Caco-2 (cell line): Measurements from ENCODE around the gene LIN28A. TPM values are rescaled to one million over a fixed set of nuclear protein-coding genes. Genes with fewer than 3 reads are reported as not detected.

ENCODE experiments used
- Bru-seq: library from RNA; stranded (reverse); fragments of 400-500 nt; gene quantifications from one replicate; lab custom pipeline; 2021; lab: Mats Ljungman, UMichigan
- BruChase-seq, 2 experiments: library from RNA; stranded (reverse); fragments of 400-500 nt; gene quantifications; one replicate each; lab custom pipeline; 2021; lab: Mats Ljungman, UMichigan
- BruUV-seq: library from RNA; stranded (reverse); fragments of 400-500 nt; replicated peaks from 2 replicates; lab custom pipeline; 2021; lab: Mats Ljungman, UMichigan
- CTCF ChIA-PET: fragments of 300-600 bp; sonication (Branson Sonifier 250); formaldehyde crosslinking; loops from one replicate; lab custom pipeline; 2022; ENCODE audit warnings: antibody characterized with exemption; lab: Charles Lee
- POLR2A ChIA-PET: fragments of 300-600 bp; sonication (Branson Sonifier 250); formaldehyde crosslinking; loops from one replicate; lab custom pipeline; 2022; ENCODE audit warnings: antibody characterized with exemption; lab: Charles Lee
- DNase-seq, 2 experiments: peaks; one replicate each; pipeline versions ENCODE4 v3.0.0 to v3.0.0-alpha.2; 2020 to 2022
- H3K27me3 ChIP-seq: replicated peaks from 2 replicates; pipeline ENCODE4 v1.6.0; 2011; ENCODE audit warnings: low read length; ENCODE audit not compliant: control insufficient read depth, insufficient read depth
- H3K36me3 ChIP-seq: 2 replicates; pipeline ENCODE4 v1.5.1; 2011; ENCODE audit warnings: low read length; ENCODE audit not compliant: control insufficient read depth, insufficient read depth
- H3K4me1 ChIP-seq: fragments of 250-450 bp; sonication (Bioruptor Pico); 2 replicates; pipeline ENCODE4 v1.5.1; 2020; ENCODE audit warnings: mild to moderate bottlenecking
- H3K4me3 ChIP-seq: 2 replicates; pipeline ENCODE4 v1.5.1; 2011; ENCODE audit warnings: low read depth, mild to moderate bottlenecking, control low read depth, low read length
- H3K9me3 ChIP-seq: fragments of 250-450 bp; sonication (Bioruptor Pico); 2 replicates; pipeline ENCODE4 v1.5.1; 2020; ENCODE audit warnings: mild to moderate bottlenecking, moderate library complexity
- H3K27ac Mint-ChIP-seq: one replicate; pipeline ENCODE4 v1.8.0; 2022; ENCODE audit warnings: mixed read lengths; ENCODE audit not compliant: unreplicated experiment
- H3K27me3 Mint-ChIP-seq: one replicate; pipeline ENCODE4 v1.8.0; 2022; ENCODE audit warnings: mixed read lengths; ENCODE audit not compliant: insufficient read depth, unreplicated experiment
- H3K36me3 Mint-ChIP-seq: one replicate; pipeline ENCODE4 v1.8.0; 2022; ENCODE audit warnings: mild to moderate bottlenecking, mixed read lengths; ENCODE audit not compliant: insufficient read depth, unreplicated experiment
- H3K4me1 Mint-ChIP-seq: one replicate; pipeline ENCODE4 v1.8.0; 2022; ENCODE audit warnings: low read depth, mixed read lengths; ENCODE audit not compliant: unreplicated experiment
- H3K4me3 Mint-ChIP-seq: one replicate; pipeline ENCODE4 v1.8.0; 2022; ENCODE audit warnings: mild to moderate bottlenecking, moderate library complexity, mixed read lengths; ENCODE audit not compliant: unreplicated experiment
- H3K9me3 Mint-ChIP-seq: one replicate; pipeline ENCODE4 v1.8.0; 2022; ENCODE audit warnings: mixed read lengths; ENCODE audit not compliant: unreplicated experiment
- CTCF ChIP-seq, 2 experiments: fragments of 200-600 bp in 1 of 2; IDR thresholded peaks; 1 replicate in 1 of 2; 2 replicates in 1 of 2; pipeline versions ENCODE4 v1.5.1 to v1.8.0; 2011 to 2022; ENCODE audit warnings: antibody characterized with exemption in 1 of 2, control low read depth in 1 of 2, inconsistent platforms in 1 of 2, low read depth in 1 of 2, low read length in 1 of 2, mild to moderate bottlenecking in 1 of 2, moderate library complexity in 1 of 2; ENCODE audit not compliant: insufficient read depth in 1 of 2, severe bottlenecking in 1 of 2, unreplicated experiment in 1 of 2
- intact Hi-C: fragments of 100-400 bp; cut with micrococcal nuclease; formaldehyde crosslinking; loops from one replicate; pipeline ENCODE4 v1.10.0; 2022; ENCODE audit not compliant: unreplicated experiment
- long read RNA-seq: library from polyadenylated mRNA; stranded (forward); transcript quantifications from one replicate; pipeline ENCODE4 v2.0.0, GENCODE V29; 2022
- total RNA-seq: library from RNA; stranded (reverse); gene quantifications from 2 replicates; pipeline ENCODE4 v1.2.3, GENCODE V29; 2022

Gene LIN28A, protein sequence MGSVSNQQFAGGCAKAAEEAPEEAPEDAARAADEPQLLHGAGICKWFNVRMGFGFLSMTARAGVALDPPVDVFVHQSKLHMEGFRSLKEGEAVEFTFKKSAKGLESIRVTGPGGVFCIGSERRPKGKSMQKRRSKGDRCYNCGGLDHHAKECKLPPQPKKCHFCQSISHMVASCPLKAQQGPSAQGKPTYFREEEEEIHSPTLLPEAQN
- total RNA-seq: 5.7 TPM in 2 replicates
- percentile 35 among the genes with signal in this experiment for Bru-seq, nascent RNA
- BruChase-seq, experiment 1, labeled RNA remaining after a 2-hour chase: percentile 43 among the genes with signal in this experiment
- percentile 62 among the genes with signal in this experiment for BruChase-seq, experiment 2, labeled RNA remaining after a 6-hour chase
- long read RNA-seq, partial matches to known transcripts: 0 of 2 reads
- long read RNA-seq, other reads (novel, unspliced or antisense): 2 of 2 reads

DNA sequence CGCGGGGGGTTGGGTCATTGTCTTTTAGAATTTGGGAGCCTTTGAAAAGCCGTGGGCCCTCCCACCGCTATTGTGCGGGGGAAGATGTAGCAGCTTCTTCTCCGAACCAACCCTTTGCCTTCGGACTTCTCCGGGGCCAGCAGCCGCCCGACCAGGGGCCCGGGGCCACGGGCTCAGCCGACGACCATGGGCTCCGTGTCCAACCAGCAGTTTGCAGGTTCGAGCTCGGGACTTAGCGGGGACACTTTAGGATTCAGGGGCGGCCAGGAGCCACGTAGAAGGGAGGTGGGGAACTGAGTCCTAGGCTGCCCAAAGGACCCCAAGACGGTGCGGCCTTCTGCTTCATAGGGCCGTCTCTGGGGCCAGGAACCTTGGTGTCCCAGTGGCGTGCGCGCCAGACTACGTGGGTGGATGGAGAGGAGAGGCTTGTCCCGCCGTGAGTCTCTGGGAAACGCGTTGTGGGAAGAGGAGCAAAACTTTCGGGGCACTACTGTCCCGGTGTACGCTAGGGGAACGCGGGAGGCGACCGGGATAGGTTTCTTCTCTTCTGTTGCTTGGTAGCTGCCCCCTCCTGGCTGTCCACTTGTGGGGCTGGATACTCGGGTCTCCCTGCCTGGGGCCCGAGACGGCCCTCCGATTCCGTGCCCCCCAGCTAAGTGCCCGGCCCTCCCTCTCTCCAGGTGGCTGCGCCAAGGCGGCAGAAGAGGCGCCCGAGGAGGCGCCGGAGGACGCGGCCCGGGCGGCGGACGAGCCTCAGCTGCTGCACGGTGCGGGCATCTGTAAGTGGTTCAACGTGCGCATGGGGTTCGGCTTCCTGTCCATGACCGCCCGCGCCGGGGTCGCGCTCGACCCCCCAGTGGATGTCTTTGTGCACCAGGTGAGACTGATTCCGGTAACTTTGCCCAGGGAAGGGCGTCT lies at the start of gene LIN28A:
Gene LIN28A (plus strand): TSS at position 112 of the 918 bp plus-strand sequence. CDS start 75 bp downstream, at position 187.
- H3K27me3 Mint-ChIP-seq: no peaks in the 10 kb centered on the region
- Histone ChIP-seq H3K9me3 (no peaks in the 10 kb centered on the region), H3K4me3 (peak within 1 kb of the TSS; percentile 25), H3K4me1 (peaks cover 30% of the 10 kb centered on the region), H3K27me3 (no peaks in the 10 kb centered on the region), H3K36me3 (no peaks in the 10 kb centered on the region)
- ChIA-PET CTCF (no interaction called here), POLR2A (no interaction called here)
- H3K36me3 Mint-ChIP-seq: no peaks in the 10 kb centered on the region
- peaks cover 7% of the 10 kb centered on the region for H3K4me1 Mint-ChIP-seq
- no peak for TF ChIP-seq CTCF (IDR thresholded peaks at IDR 0.05; ENCODE audit: insufficient read depth in 1 of 2, low read depth in 1 of 2, low read length in 1 of 2, severe bottlenecking in 1 of 2, unreplicated experiment in 1 of 2)
- no peak within 1 kb of the TSS for H3K4me3 Mint-ChIP-seq
- no peaks in the 10 kb centered on the region for H3K9me3 Mint-ChIP-seq
- BruUV-seq: no TSS peak
- H3K27ac Mint-ChIP-seq: no peak within 1 kb of the TSS
- DNase-seq: no peak
- intact Hi-C loops: no loop called here

- no peaks in the 10 kb centered on the region for H3K9me3 Mint-ChIP-seq
- TF ChIP-seq CTCF (IDR thresholded peaks at IDR 0.05; ENCODE audit: insufficient read depth in 1 of 2, low read depth in 1 of 2, low read length in 1 of 2, severe bottlenecking in 1 of 2, unreplicated experiment in 1 of 2): no peak
- no peaks in the 10 kb centered on the region for H3K27me3 Mint-ChIP-seq
- ChIA-PET POLR2A (interaction anchor here (1.1 kb wide), 1 partner anchor 11 kb away, joined by 3 read pairs; no protein-coding TSS in a partner anchor), CTCF (interaction anchor here (1.6 kb wide), 1 partner anchor 76 kb away, joined by 5 read pairs; no protein-coding TSS in a partner anchor)
- no peaks in the 10 kb centered on the region for H3K36me3 Mint-ChIP-seq
- H3K4me1 Mint-ChIP-seq: peaks cover 29% of the 10 kb centered on the region
- Histone ChIP-seq H3K9me3 (no peaks in the 10 kb centered on the region), H3K4me3 (no peak overlapping the region), H3K36me3 (no peaks in the 10 kb centered on the region), H3K27me3 (no peaks in the 10 kb centered on the region), H3K4me1 (peaks cover 35% of the 10 kb centered on the region)
- intact Hi-C loops: no loop called here
- H3K4me3 Mint-ChIP-seq: no peak overlapping the region
- BruUV-seq: no TSS peak
- H3K27ac Mint-ChIP-seq: peak overlapping the region; percentile 92
- no peak for DNase-seq
Measured at GRCh38 chr1:26361605-26362122, 49.0 kb upstream of the LIN28A start.
